HG03575 (cell line): Measurements from ENCODE around the gene R3HDM2.

Experiments used
- ATAC-seq: cut with Tn5 transposase; IDR thresholded peaks from one replicate; pipeline ENCODE4 v1.9.1; 2021; ENCODE audit not compliant: unreplicated experiment, insufficient number of reproducible peaks, low FRiP score; ENCODE audit errors: extremely low read depth

R3HDM2 gene

DNA sequence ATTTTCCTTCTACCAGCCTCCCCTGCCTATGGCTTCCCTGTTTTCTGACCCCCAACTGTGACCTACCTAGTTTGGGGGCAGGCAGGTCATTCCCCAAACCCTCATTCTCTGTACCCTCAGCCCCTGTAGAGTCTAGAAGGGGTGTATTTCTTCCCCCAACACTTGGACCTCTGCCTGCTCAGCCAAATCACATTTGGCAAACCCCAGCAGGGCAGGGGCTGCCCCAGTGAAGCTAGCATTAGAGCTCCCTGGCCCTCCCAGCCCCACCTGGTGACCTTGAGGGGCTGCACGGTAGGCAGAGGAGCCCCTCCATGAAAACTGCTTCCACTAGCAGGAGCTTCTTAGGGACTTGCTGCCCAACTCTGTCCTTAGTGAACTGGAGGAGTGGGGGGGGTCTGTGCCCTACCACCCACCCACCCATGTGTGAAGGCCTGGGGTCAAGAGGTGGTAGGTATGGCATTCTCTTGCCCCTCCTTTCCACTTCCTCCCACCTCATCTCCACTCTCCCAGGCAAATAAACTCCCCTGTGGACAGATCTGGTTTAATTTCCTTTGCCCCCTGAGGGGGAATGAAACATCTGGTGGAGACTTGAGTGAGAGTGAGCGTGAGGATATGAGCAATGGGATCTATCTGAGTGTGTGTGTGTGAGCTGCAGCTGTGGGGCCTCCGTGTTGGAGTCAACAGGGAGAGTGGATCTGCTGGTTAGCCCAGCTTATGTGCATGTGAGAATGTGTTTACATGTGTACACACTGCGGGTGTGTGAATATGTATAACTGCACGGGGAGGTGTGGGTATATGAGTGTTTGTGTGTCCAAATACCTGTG is 212.6 kb downstream of the R3HDM2 start:
- no peak for ATAC-seq

DNA sequence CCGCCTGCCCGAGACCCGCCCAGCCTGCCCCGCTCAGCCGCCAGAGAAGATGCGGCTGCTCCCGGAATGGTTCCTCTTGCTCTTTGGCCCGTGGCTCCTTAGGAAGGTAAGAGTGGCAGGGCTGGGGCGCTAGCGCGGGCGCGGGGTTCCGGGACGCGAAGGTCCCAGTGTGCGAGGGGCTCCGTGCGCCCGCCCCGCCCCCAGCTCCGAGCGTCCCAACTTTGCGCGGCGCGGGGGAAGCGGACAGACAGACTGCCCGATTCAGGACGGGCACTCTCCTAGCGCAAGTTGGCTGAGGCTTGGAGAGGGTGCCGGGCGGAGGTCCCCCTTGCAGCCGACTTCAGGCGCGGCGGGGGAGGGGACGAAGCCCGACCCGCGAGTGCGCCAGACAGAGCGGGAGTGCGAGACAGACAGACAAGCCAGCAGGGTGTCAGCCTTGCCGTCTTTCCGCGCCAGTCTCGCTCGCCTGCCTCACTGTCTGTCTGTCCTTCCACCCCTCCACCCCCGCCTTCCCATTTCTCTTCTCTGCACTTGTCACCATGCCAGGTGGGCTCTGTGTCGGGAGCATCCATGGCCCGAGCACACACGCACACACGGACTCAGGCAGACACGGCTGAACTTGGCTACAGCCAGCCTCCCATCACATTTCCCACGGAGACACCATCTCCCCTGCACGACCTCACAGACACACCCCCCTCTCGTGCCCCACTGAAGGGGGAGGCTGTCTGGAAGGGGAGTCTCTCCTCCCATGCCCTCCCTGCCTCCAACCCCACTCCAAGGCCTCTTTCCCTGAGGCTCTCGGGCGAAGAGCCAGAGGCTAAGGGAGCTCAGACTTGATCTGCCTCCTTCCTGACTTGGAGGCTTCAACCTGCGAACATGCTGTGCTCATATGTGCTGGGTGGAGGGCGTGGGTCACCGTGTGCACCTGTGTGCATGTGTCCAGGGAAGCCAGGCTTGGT is 213.6 kb downstream of the R3HDM2 start:
- no peak for ATAC-seq

GRCh38 chr12:57216014-57216911 is 214.6 kb downstream of the R3HDM2 start, which contains the start of gene NXPH4:
TSS of gene NXPH4 (plus strand) at chr12:57216794. CDS start at chr12:57216970, 176 bp downstream.
- no peak for ATAC-seq

DNA sequence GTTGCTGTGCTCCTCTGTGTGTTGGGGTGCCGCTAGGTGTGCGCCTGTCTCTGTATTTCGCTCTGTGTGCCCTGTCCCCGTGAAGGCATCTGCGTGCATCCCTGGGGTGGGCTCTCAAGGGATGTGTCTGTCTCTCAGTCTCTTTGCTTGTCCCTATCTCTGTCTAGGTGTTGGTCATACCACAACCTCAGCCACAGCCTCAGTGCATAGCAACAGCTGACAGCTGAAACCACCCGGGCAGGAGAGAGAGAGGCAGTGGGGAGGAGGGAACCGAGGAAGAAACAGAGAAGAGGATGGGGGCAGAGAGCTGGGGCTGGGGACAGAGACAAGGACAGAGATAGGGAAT is 215.2 kb downstream of the R3HDM2 start:
- no peak for ATAC-seq

DNA sequence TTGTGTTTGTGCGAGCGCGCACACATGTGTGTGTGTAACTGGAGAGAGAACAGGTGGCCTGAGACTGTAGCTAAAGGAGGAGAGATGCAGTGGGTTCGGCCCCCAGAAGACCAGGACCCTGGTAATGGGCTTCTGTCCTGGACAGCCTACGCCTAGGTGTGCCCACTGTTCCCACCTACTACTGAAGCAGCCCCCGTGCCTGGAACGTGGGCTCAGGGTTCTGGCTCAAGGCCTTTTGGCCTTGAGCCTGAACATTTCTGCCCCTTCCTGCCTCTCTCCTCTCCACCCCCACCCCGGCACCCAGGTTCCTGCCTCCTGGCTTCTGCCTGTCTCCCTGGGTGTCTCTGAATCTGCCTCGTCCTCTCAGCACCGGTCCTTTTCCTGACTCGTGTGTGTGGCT is 215.8 kb downstream of the R3HDM2 start:
- ATAC-seq, result no peak

- ATAC-seq, result no peak
These were observed 216.5 kb downstream of the R3HDM2 start for GRCh38 chr12:57214398-57214781.

GRCh38 chr12:57213763-57214397 is 217.0 kb downstream of the R3HDM2 start:
- ATAC-seq, result no peak

GRCh38 chr12:57213058-57213715 is 217.7 kb downstream of the R3HDM2 start:
- no peak for ATAC-seq

GRCh38 chr12:57212701-57213057 is 218.2 kb downstream of the R3HDM2 start:
- ATAC-seq, result no peak

DNA sequence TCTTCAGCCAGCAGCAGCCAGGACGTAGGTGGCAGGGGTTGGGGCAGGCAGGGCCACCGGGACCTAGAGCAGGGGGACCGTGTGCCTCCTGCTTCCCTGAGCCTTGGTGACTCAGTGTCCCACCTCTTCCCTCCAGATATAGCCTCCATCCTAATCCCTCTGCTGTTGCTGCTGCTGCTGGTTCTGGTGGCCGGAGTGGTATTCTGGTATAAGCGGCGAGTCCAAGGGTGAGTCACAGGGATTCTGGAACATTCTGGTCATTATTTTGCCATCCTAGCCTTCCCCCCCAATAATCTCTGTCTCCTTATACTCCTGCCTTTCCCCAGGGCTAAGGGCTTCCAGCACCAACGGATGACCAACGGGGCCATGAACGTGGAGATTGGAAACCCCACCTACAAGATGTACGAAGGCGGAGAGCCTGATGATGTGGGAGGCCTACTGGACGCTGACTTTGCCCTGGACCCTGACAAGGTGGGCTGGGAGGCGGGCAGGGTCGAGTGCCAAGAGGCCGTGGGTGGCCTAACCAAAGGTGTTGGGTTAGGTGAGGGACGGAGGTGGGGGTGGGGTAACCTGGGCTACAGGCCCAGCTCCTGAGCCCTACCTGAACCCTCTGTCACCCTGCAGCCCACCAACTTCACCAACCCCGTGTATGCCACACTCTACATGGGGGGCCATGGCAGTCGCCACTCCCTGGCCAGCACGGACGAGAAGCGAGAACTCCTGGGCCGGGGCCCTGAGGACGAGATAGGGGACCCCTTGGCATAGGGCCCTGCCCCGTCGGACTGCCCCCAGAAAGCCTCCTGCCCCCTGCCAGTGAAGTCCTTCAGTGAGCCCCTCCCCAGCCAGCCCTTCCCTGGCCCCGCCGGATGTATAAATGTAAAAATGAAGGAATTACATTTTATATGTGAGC is 218.8 kb downstream of the R3HDM2 start:
- ATAC-seq, result no peak

DNA sequence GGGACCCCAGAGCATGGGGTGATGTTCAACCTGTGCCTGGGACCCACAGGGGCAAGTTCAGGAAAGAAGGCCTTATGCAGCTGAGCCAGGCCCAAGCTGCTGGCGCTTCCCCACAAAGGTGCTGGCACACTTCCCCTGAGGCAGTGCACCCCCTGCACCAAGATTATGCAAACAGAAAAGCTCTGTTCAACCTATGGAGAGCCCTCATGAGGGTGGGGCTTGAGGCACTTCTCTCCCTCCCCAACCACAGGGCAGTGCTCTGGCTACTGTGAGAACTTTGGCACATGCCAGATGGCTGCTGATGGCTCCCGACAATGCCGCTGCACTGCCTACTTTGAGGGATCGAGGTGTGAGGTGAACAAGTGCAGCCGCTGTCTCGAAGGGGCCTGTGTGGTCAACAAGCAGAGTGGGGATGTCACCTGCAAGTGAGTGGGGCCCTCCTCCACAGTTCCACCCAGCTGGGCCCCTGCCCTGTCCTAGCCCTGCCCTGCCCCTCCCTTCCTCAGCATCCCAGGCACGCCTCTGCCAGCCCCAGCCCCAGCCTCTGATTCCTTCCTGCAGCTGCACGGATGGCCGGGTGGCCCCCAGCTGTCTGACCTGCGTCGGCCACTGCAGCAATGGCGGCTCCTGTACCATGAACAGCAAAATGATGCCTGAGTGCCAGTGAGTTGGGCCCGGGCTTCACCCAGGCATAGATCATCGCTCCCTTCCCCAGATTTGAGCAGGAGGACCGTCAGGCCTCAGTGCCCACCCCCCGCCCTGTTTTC is 219.7 kb downstream of the R3HDM2 start:
- no peak for ATAC-seq

DNA sequence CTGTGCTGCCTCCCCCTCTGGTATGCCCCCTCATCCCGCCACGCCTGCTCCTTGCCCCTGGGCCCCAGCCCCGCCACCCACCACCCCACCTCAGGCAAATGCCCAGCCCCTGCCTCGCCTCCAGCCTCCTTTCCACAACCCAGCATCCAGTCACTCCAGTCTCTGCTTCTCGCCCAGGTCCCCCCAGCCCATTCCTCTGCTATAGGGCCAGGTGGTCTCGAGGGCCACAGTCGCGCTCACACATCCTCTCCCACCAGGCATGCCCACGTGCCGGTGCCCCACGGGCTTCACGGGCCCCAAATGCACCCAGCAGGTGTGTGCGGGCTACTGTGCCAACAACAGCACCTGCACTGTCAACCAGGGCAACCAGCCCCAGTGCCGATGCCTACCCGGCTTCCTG is 220.4 kb downstream of the R3HDM2 start:
- no peak for ATAC-seq

GRCh38 chr12:57209916-57210315 is 220.9 kb downstream of the R3HDM2 start:
- ATAC-seq, result no peak

DNA sequence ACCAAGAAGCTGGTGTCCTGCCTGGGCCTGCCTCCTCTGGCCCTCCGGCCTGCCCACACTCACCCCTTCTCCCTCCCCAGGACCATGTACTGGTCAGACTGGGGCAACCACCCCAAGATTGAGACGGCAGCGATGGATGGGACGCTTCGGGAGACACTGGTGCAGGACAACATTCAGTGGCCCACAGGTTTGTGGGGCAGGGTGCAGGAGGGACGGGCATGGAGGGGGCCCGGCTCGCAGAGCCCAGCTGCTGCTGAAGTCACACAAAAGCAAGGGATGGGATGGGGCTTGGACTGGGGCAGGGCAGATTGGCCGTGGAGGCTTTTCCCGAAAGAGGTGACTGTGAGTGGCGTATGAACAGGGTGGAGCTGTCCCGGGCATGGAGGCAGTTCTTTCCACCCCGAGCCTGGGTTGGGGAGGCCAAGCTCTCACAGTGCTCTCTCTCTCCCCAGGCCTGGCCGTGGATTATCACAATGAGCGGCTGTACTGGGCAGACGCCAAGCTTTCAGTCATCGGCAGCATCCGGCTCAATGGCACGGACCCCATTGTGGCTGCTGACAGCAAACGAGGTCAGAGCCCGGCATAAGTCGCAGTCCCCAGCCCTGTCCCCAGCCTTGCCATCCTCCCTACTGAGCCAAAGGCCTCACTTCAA is 222.1 kb downstream of the R3HDM2 start:
- ATAC-seq, result no peak

- no peak for ATAC-seq
These were observed 222.9 kb downstream of the R3HDM2 start for GRCh38 chr12:57207731-57208630.
